ENCODE data around the gene LRRC23.
A peak's percentile ranks its signal among the peaks of the same experiment; 100 is the strongest.

GRCh38 chr12:6948873-6949594 is 44.4 kb downstream of the LRRC23 start:
- peak; percentile 39 for TF ChIP-seq CTCF (IDR thresholded peaks at IDR 0.05)
- no peak for TF ChIP-seq EZH2 (IDR thresholded peaks at IDR 0.05; ENCODE audit: borderline replicate concordance, insufficient read depth, low read depth, low read length, poor library complexity, severe bottlenecking)

Data from B cell (primary cell).